ES-I3 (cell line): ENCODE results near the gene SRCIN1.

Experiments used
- H3K36me3 ChIP-seq: 2 replicates; pipeline ENCODE4 v1.6.1; 2013; ENCODE audit warnings: mild to moderate bottlenecking, low read length, control low read depth, moderate library complexity; ENCODE audit not compliant: insufficient read depth
- H3K4me1 ChIP-seq: 2 replicates; pipeline ENCODE4 v1.6.1; 2013; ENCODE audit warnings: mild to moderate bottlenecking, control low read depth, low read length; ENCODE audit not compliant: insufficient read depth
- H3K9ac ChIP-seq: 2 replicates; pipeline ENCODE4 v1.6.1; 2013; ENCODE audit warnings: low read depth, mild to moderate bottlenecking, low read length, moderate library complexity
- H3K9me3 ChIP-seq: 2 replicates; pipeline ENCODE4 v1.6.1; 2013; ENCODE audit warnings: mild to moderate bottlenecking, low read length, moderate library complexity; ENCODE audit not compliant: control insufficient read depth, insufficient read depth

SRCIN1 gene

GRCh38 chr17:38562215-38562569 lies 43.6 kb downstream of the SRCIN1 start:
- Histone ChIP-seq H3K9ac (peak overlapping the region; percentile 20; the same call in 1 of the 2 replicates), H3K36me3 (no peaks in the 10 kb centered on the region), H3K4me1 (peaks cover 11% of the 10 kb centered on the region; the same call in 1 of the 2 replicates), H3K9me3 (no peaks in the 10 kb centered on the region)

GRCh38 chr17:38561416-38562214 lies 44.1 kb downstream of the SRCIN1 start:
- H3K4me1 ChIP-seq, result peaks cover 11% of the 10 kb centered on the region; the same call in 1 of the 2 replicates

GRCh38 chr17:38560503-38561318 lies 45.0 kb downstream of the SRCIN1 start:
- Histone ChIP-seq H3K9ac (no peak overlapping the region), H3K4me1 (peaks cover 11% of the 10 kb centered on the region; the same call in 1 of the 2 replicates)

More at GRCh38 chr17:38561416-38562214, 44.1 kb downstream of the SRCIN1 start:
- no peaks in the 10 kb centered on the region for H3K9me3 ChIP-seq
- peak overlapping the region; percentile 20; the same call in 1 of the 2 replicates for H3K9ac ChIP-seq
- no peaks in the 10 kb centered on the region for H3K36me3 ChIP-seq

GRCh38 chr17:38559880-38560230 lies 45.9 kb downstream of the SRCIN1 start:
- Histone ChIP-seq H3K9me3 (no peaks in the 10 kb centered on the region), H3K9ac (peak overlapping the region; percentile 60; the same call in 1 of the 2 replicates), H3K36me3 (no peaks in the 10 kb centered on the region), H3K4me1 (peaks cover 11% of the 10 kb centered on the region; the same call in 1 of the 2 replicates)

More at GRCh38 chr17:38560503-38561318, 45.0 kb downstream of the SRCIN1 start:
- Histone ChIP-seq H3K36me3 (no peaks in the 10 kb centered on the region), H3K9me3 (no peaks in the 10 kb centered on the region)

GRCh38 chr17:38559051-38559879 lies 46.5 kb downstream of the SRCIN1 start:
- Histone ChIP-seq H3K4me1 (peaks cover 11% of the 10 kb centered on the region; the same call in 1 of the 2 replicates), H3K9ac (peak overlapping the region; percentile 60; the same call in 1 of the 2 replicates), H3K9me3 (no peaks in the 10 kb centered on the region), H3K36me3 (no peaks in the 10 kb centered on the region)

GRCh38 chr17:38558728-38559050 lies 47.1 kb downstream of the SRCIN1 start:
- peaks cover 11% of the 10 kb centered on the region; the same call in 1 of the 2 replicates for H3K4me1 ChIP-seq
- H3K36me3 ChIP-seq, result no peaks in the 10 kb centered on the region
- peak overlapping the region; percentile 60; the same call in 1 of the 2 replicates for H3K9ac ChIP-seq
- no peaks in the 10 kb centered on the region for H3K9me3 ChIP-seq

GRCh38 chr17:38557836-38558727 lies 47.7 kb downstream of the SRCIN1 start:
- Histone ChIP-seq H3K36me3 (no peaks in the 10 kb centered on the region), H3K9ac (peak overlapping the region; percentile 60; the same call in 1 of the 2 replicates), H3K4me1 (peaks cover 11% of the 10 kb centered on the region; the same call in 1 of the 2 replicates), H3K9me3 (no peaks in the 10 kb centered on the region)

- no peaks in the 10 kb centered on the region for H3K36me3 ChIP-seq
- H3K9ac ChIP-seq, result no peak overlapping the region
- H3K4me1 ChIP-seq, result peaks cover 11% of the 10 kb centered on the region; the same call in 1 of the 2 replicates
- no peaks in the 10 kb centered on the region for H3K9me3 ChIP-seq
Measured at GRCh38 chr17:38557396-38557795, 48.4 kb downstream of the SRCIN1 start.

GRCh38 chr17:38556239-38556638 lies 49.5 kb downstream of the SRCIN1 start:
- Histone ChIP-seq H3K4me1 (peaks cover 11% of the 10 kb centered on the region; the same call in 1 of the 2 replicates), H3K9me3 (no peaks in the 10 kb centered on the region), H3K9ac (no peak overlapping the region)

GRCh38 chr17:38554430-38555350 lies 51.1 kb downstream of the SRCIN1 start:
- Histone ChIP-seq H3K36me3 (no peaks in the 10 kb centered on the region), H3K9ac (no peak overlapping the region), H3K4me1 (peaks cover 6% of the 10 kb centered on the region; the same call in 1 of the 2 replicates), H3K9me3 (no peaks in the 10 kb centered on the region)

More at GRCh38 chr17:38556239-38556638, 49.5 kb downstream of the SRCIN1 start:
- no peaks in the 10 kb centered on the region for H3K36me3 ChIP-seq

- H3K9ac ChIP-seq, result no peak overlapping the region
- no peaks in the 10 kb centered on the region for H3K4me1 ChIP-seq
- no peaks in the 10 kb centered on the region for H3K9me3 ChIP-seq
- H3K36me3 ChIP-seq, result no peaks in the 10 kb centered on the region
Measured at GRCh38 chr17:38552343-38552742, 53.4 kb downstream of the SRCIN1 start.

GRCh38 chr17:38551121-38551520 lies 54.6 kb downstream of the SRCIN1 start:
- no peaks in the 10 kb centered on the region for H3K4me1 ChIP-seq
- H3K9ac ChIP-seq, result no peak overlapping the region
- no peaks in the 10 kb centered on the region for H3K36me3 ChIP-seq
- H3K9me3 ChIP-seq, result no peaks in the 10 kb centered on the region
